HEK293T (cell line): ENCODE results near the gene BGN.

ENCODE experiments used
- ARNT ChIP-seq: fragments of 450-650 bp; IDR thresholded peaks from 2 replicates; pipeline ENCODE4 v1.6.1; 2017; ENCODE audit warnings: mild to moderate bottlenecking
- ELF4 ChIP-seq: fragments of 450-650 bp; IDR thresholded peaks from 2 replicates; pipeline ENCODE4 v1.6.1; 2017; ENCODE audit warnings: antibody characterized with exemption
- FOXA1 ChIP-seq: fragments of 450-650 bp; IDR thresholded peaks from 2 replicates; pipeline ENCODE4 v1.6.1; 2016; ENCODE audit warnings: mild to moderate bottlenecking
- FOXK2 ChIP-seq: fragments of 450-650 bp; IDR thresholded peaks from 2 replicates; pipeline ENCODE4 v1.6.1; 2016; ENCODE audit warnings: mild to moderate bottlenecking
- FOXM1 ChIP-seq: fragments of 450-650 bp; IDR thresholded peaks from 2 replicates; pipeline ENCODE4 v1.6.1; 2017; ENCODE audit warnings: mild to moderate bottlenecking, borderline replicate concordance
- HDGF ChIP-seq: fragments of 450-650 bp; IDR thresholded peaks from 2 replicates; pipeline ENCODE4 v1.6.1; 2017; ENCODE audit warnings: antibody characterized with exemption, borderline replicate concordance
- L3MBTL2 ChIP-seq: fragments of 450-650 bp; conservative IDR thresholded peaks from 2 replicates; pipeline ENCODE4 v1.6.1; 2016; ENCODE audit warnings: mild to moderate bottlenecking
- LEF1 ChIP-seq: fragments of 450-650 bp; IDR thresholded peaks from 2 replicates; pipeline ENCODE4 v1.6.1; 2017; ENCODE audit warnings: mild to moderate bottlenecking, borderline replicate concordance
- NFRKB ChIP-seq: fragments of 450-650 bp; IDR thresholded peaks from 2 replicates; pipeline ENCODE4 v1.6.1; 2016; ENCODE audit warnings: mild to moderate bottlenecking, moderate library complexity
- SP1 ChIP-seq: fragments of 450-650 bp; IDR thresholded peaks from 2 replicates; pipeline ENCODE4 v1.6.1; 2017
- SUZ12 ChIP-seq: fragments of 450-650 bp; IDR thresholded peaks from 2 replicates; pipeline ENCODE4 v1.6.1; 2016; ENCODE audit warnings: mild to moderate bottlenecking
- TARDBP ChIP-seq: fragments of 450-650 bp; IDR thresholded peaks from 2 replicates; pipeline ENCODE4 v1.6.1; 2016

DNA sequence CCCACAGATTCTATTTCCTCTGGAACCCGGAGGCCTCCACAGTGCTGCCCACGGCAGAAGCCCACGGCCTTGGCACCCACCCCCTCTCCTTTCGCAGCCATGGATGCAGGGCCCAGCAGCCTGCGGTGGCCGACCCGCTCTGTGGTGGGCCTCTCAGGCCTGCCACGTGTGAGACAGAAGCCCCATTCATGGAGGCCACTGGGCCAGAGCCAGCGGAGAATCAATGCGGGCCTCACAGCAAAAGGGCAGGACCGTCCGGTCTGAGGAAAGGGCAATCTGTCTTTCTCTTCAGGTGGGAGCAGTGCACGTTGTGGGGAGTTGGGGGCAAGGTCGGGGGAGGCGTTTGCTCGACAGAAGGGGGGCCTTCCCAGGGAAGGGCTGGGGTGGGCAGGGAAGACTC is 16.0 kb upstream of the BGN start:
- no peak for TF ChIP-seq FOXA1
- no peak for TF ChIP-seq FOXM1
- TF ChIP-seq SUZ12 = no peak
- no peak for TF ChIP-seq ARNT
- no peak for TF ChIP-seq NFRKB
- no peak for TF ChIP-seq SP1
- no peak for TF ChIP-seq L3MBTL2
- TF ChIP-seq LEF1 = no peak
- TF ChIP-seq ELF4 = no peak
- no peak for TF ChIP-seq HDGF
- no peak for TF ChIP-seq TARDBP
- TF ChIP-seq FOXK2 = no peak
